HG02870 (cell line): ENCODE data around the gene KLHL22.
"Not testable (repeated sequence)": the region's sequence is repeated elsewhere in the genome, so short reads cannot be mapped to it uniquely, and the experiment has no call there.

ENCODE experiments used
- ATAC-seq: cut with Tn5 transposase; IDR thresholded peaks from one replicate; pipeline ENCODE4 v1.9.1; 2021; ENCODE audit warnings: mild to moderate bottlenecking, moderate library complexity; ENCODE audit not compliant: unreplicated experiment

Gene KLHL22

GRCh38 chr22:20471126-20471833 lies 24.3 kb downstream of the KLHL22 start:
- ATAC-seq: no peak

- ATAC-seq: not testable (repeated sequence)
Observed at GRCh38 chr22:20470525-20470924, 25.1 kb downstream of the KLHL22 start.

GRCh38 chr22:20469110-20469868 lies 26.3 kb downstream of the KLHL22 start:
- ATAC-seq: no peak

DNA sequence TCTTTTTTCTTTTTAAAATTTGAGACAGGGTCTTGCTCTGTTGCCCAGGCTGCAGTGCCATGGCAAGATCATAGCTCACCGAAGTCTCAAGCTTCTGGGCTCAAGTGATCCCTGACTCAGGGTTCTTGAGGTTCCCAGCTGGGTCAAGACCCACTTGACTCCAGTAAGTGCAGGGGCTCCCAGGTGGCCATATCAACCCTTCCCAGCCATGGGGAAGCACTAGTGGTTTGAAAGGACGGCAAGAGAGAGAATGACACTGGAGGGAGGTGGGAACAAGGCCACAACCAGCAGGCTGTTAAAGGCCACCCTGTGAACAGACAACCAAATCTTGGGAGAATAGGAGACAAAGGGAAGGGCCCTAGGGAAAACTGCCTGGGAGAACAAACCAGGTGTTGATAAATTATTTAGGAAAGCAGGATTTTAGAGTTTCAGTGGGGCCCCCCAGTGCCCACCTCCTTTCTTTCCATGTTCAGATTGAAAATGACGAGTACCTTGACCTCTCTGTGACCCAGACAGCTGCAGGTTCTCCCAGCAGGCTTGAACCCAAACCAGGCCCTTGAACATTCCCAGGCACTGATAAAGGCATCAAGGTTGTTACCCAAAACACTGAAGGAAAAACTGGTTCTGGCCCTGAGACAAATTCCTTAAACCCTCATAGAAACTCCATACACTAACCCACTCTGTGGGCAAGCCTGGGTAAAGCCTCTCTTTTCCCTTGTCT lies 28.8 kb downstream of the KLHL22 start:
- no peak for ATAC-seq

DNA sequence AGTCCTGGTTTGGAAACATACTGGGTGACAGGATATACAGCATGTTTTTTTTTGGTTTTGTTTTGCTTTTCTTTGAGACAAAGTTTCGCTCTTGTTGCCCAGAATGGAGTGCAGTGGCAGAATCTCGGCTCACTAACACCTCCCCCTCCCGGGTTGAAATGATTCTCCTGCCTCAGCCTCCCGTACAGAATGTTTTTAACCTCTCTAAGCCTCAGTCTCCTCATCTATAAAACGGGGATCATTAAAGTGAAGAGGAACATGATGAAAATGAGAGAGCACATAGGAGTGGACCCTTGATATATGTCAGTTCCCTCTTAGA lies 29.9 kb downstream of the KLHL22 start:
- no peak for ATAC-seq

DNA sequence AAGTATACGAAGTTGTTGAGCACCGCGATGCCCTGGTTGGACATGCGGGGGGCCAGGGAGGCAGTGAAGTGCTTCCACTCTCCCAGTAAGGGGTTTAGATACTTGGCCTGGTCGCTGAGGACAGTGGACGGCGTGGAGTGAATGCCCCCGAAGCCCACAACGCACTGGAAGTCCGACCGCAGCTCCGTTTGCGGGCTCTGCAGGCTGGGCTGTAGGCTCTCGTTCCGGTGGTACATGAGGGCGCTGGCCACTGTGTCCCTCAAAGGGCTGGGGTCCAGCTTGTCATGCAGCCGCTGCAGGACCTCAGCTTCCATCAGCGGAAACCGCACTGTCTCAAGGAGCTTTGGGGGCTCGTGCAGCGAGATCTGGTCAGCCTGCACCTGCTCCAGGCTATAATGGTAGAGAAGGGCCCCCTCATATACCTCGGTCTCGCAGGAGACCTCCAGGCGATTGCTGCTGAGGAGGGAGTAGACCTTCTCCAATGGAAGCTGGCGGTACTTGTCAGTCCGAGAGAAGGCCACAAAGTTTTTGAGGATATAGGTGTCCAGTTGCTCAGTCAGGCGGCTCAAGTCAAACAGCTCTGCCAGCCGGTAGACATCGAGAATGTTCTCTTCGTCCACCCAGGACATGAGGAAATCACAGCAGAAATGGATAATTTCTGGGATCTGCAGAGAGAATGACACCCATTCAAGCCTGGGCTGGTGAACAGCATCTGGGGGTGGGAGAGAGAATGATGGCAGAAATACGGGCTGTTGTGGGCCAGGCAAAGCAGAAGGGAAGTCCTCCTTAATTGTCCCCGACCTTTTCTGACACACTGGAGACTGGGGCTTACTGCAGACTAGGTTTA lies 30.5 kb downstream of the KLHL22 start:
- ATAC-seq: no peak

- no peak for ATAC-seq
Observed at GRCh38 chr22:20464096-20464614, 31.4 kb downstream of the KLHL22 start.

DNA sequence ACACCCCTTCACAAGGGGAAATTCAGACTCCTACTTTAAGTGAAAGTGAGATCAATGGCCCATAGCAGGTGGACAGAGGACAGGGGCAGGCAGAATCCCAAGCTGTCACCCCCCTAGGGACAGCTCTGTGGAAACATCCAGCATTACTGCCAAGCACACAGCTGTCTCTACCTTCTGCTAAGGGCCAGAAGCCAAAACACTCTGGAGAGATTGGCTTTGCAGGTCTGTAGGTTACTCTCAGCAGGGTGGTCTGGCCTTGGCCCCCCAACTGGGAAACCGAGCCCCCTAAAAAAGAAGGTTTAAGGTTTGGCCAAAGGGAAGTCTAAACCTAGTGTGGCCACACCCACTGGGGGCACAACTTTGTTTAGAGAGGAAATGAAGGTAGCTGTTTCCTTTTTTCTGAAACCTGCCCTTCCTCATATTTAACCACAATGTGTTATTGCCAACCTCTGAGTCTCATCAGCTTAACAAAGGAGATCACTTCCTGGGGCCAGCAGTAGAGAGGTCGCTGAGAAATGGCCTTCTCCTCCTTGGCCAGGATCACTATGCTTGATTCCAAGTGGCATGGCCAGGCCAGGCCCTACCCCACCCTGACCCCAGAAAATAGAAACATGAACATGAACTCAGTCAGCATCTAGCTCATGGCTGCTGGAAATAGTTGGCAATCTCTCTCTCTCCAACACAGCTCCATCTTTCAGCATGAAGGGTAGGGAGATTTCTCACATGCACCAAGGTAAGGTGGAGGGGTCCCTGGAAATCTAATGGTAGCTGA lies 32.1 kb downstream of the KLHL22 start:
- ATAC-seq: no peak

DNA sequence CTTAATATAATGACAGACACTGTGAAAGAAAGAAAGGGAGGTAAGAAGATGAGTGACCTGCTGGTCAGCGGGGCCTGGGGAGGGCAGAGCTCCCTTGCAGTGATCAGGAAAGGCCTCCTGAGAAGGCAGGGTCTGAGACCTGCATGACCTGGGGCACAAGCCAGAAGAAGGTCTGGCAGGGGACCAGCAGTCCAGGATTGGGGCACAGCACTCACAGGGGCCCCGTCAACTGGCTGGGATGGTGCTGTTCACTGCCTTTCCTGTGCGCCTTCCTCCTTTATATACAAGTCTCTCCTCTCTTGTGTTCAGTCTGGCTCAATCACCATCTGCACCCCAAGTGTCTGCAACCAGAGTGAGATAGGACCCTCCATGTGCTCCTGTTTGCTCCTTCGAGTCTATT lies 35.7 kb downstream of the KLHL22 start:
- ATAC-seq: no peak

DNA sequence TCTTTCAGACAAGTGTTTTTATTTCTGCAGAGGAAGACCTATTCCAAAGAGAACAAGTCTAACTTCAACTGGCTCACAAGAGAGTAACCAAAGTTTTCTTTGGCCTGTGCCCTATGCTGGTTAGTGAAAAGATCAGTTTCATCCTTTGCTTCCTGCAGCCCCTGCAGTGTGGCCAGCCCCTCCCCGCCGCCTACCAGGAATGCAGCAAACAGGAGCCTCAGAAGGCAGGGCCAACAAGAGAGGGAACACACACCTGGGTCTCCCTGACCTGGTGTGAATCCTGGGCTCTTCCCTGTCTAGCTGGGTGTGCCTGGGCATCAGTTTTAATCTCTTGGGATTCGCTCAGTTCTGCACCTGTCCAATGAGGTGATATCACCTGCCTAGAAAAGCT lies 36.4 kb downstream of the KLHL22 start:
- ATAC-seq: no peak

GRCh38 chr22:20458530-20459151 lies 37.0 kb downstream of the KLHL22 start:
- ATAC-seq: no peak

GRCh38 chr22:20457506-20458240 lies 37.9 kb downstream of the KLHL22 start:
- ATAC-seq: no peak

DNA sequence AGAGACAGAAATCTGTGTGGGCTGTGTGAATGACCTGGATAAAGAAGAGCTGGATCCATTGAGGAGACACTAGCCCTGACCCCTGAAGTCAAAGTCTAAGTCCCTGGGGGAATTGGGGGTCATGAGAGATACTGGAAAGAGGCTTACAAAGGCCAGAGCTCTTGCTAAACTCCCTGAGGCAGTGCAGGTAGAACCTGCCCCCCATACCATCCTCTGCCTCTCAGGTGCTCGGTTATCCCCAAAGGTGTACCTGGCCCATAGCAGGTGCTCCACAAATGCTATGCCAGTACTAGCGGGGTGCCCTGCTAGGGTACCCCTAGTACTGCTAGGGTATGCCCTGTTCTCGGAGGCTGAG lies 38.9 kb downstream of the KLHL22 start:
- no peak for ATAC-seq

DNA sequence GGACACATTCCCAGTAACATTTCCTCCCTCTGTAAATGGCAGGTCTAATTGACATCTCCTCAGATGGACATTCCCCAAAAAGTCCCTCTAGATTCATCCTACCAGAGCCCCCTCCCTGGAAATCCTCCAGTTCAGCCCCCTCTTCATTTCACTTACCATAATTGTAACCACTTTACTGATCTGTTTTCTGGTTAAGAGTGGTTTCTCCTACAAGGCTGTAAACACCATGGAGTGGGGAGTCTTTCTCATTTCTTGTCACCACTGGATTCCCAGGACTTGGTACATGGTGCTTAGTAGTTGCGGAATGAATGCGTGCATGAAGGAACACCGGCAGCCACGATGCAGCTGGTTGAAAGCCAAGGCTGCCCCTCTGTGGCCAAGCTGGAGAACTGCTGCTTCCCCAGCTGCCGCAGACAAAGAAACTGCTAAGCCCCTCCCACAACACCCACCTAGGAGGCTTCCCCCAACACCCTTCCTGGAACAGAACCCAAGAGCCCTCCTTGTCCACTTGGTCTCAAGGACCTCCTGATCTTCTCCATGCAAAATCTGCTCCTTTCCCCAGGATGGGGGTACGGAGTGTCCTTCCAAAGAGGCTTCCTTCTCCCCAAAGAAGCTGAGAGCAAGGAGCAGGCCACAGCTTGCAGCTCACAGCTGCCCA lies 39.4 kb downstream of the KLHL22 start:
- ATAC-seq: no peak

GRCh38 chr22:20455709-20456063 lies 39.9 kb downstream of the KLHL22 start:
- ATAC-seq: no peak

- no peak for ATAC-seq
Observed at GRCh38 chr22:20453222-20453621, 42.4 kb downstream of the KLHL22 start.

DNA sequence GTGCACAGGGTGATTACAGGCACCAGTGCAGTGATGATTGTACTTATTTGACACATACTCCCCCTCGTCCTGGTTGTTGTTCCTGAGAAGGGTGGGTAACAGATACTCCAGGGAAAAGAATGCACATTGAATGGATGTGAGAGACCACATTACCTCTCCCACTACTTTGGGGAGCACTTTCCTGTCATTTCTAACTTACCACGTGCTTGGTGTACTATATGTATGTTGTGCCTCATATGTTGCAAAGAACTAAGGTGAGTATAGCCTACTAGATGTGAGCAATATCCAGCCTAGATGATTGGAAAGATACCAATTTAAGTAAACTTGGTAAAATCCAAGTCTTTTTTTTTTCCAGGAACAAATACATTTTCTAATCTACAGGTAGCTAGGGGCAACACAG lies 43.7 kb downstream of the KLHL22 start:
- no peak for ATAC-seq

GRCh38 chr22:20451129-20451778 lies 44.3 kb downstream of the KLHL22 start:
- ATAC-seq: not testable (repeated sequence)
